Activated T-cell treated with anti-CD3 and anti-CD28 coated beads, Interleukin-2, amount 50 U/mL, for 48 hours (primary cell): ENCODE results near the gene RNF126.
"Not testable (repeated sequence)": the region's sequence is repeated elsewhere in the genome, so short reads cannot be mapped to it uniquely, and the experiment has no call there.

ENCODE experiments used
- DNase-seq, 2 experiments: peaks; one replicate each; pipeline ENCODE4 v3.0.0-alpha.2; 2020

RNF126 gene

GRCh38 chr19:645912-646778 is 16.9 kb downstream of the RNF126 start:
- DNase-seq = no peak

DNA sequence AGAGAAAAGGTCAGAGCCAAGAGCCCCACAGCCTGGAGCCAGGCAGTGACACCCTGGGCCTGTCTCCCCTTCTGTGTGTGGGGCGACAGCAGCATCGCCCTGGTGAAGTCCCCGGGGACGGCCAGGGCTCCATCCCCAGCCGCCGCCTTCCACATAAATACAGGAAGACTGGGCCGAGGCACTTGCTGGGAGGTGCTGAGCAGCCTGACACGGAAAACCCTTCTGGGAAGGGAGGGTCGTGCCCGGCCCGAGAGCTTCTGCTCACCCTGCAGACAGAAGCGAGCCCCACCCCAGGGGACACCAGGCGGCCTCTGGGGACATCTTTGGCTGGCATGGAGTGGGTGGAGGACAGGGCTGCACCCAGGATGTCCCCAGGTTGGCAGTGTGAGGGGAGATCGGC is 18.2 kb downstream of the RNF126 start:
- DNase-seq = no peak

DNA sequence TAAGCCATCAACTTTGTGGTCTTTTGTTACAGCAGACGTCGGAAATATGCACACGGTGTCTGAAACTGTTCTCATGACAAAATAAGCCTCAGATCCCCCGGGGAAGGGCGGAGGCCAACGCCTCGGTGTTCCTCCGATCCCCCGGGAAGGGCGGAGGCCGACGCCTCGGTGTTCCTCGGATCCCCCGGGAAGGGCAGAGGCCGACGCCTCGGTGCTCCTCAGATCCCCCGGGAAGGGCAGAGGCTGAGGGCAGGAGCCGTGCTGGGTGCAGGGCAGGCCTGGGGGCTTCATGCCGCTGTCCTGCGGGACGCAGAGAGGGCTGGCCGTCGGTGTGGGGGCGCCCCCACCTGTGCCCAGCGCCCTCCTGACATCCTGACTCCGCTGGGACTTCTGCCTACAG is 18.7 kb downstream of the RNF126 start:
- no peak for DNase-seq

GRCh38 chr19:643736-644135 is 19.3 kb downstream of the RNF126 start:
- DNase-seq = no peak

- DNase-seq = no peak
Measured at GRCh38 chr19:642767-643727, 20.0 kb downstream of the RNF126 start.

DNA sequence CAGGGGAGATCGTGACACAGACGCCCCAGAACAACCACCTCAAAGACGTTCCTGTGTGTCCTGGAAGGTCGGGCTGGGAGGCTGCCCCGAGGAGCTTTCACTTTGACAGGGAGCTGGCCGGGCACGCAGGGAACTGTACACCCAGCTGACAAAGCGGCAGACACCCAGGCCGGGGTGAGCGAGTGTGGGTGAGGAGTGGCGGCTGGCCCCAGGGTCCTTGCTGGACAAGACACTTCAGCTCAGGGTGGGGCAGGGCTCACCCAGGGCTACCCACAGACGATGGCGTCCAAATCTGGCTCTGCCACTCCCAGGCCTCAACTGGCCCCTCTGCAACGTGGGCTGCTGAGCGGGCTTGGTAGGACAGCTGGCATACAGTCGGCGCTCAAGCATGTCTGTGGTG is 21.3 kb downstream of the RNF126 start:
- no peak for DNase-seq

- no peak for DNase-seq
Measured at GRCh38 chr19:640606-641189, 22.3 kb downstream of the RNF126 start.

DNA sequence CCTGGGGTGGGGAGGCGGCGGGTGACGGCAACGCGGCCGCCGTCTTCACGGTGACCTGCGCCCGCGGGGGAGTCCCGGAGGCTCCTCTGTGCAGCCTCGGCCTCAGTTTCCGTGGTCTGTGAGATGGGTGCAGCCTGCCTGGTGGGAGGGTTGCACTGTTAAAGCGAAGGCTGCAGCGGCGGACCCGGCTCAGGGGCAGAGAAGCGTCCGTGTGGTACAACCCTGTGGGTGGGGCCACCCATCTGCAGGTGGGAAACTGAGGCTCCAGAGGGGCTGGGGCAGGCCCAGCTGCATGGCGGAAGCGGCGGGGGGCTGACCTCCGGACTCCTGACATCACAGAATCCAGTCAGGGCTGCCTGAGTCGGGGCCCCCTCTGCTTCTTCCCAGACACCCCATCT is 22.9 kb downstream of the RNF126 start:
- DNase-seq = no peak

DNA sequence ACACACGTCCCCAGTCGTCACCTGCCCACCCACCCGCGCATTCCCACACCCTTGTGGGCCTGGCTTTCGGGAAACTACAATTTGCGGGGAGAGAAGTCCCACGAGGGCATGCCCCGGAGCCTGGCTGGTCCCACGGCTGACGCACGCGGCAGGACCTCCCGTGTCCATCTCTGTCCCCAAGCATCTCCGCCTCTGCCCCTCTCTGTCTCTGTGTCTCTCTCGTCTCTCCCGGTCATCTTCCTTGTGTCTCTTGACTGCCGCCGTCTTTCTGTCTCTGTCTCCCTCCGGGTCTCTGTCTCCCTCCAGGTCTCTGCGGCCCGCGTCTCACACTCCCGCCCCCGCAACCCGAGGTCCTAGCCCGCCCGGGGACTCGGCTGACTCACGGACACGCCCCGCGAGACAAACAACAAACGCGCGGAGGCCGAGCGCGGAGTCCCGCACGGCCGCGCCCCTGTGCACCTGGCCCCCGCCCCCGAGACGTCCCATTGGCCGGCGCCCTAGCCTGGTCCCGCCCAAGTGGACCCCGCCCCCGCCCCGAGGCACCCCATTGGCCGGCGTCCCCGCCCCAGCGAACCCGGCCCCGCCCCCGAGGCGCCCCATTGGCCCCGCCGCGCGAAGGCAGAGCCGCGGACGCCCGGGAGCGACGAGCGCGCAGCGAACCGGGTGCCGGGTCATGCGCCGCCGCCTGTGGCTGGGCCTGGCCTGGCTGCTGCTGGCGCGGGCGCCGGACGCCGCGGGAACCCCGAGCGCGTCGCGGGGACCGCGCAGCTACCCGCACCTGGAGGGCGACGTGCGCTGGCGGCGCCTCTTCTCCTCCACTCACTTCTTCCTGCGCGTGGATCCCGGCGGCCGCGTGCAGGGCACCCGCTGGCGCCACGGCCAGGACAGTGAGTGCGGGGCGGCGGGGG is 23.5 kb downstream of the RNF126 start, which contains the start of gene FGF22:
Gene FGF22, plus strand, starts transcription at position 627 of the 908 bp plus-strand sequence. Its CDS starts 47 bp downstream, at position 674.
- DNase-seq = peak; percentile 98

GRCh38 chr19:638906-639252 is 24.1 kb downstream of the RNF126 start:
- no peak for DNase-seq

DNA sequence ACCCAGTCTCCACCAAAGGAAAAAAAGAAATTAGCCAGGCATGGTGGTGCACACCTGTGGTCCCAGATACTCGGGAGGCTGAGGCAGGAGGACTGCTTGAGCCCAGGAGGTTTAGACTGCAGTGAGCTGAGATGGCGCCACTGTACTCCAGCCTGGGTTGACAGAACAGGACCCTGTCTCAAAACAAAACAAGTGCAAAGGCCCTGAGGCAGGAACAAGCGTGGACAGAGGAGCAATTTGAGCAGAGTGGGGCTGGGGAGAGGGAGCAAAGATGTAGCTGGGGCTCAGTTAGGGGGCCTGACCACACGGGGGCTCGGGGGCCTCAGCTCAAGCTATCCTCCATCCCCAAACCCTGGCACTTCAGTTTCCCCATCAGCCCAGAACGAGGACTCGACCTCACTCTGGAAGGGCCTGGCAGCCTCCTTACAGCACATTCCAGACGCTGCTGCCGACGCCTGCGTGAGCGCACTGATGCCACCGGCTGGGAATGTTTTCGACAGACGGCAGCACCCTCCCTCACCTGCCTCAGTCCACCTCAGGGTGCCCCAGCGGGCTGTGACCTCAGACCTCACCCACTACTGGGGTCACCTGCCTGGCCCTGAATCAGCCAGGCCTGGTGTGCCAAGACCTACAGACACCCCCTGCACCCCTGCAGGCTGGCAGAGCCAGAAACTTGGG is 27.9 kb downstream of the RNF126 start:
- DNase-seq = no peak

- DNase-seq = no peak
Measured at GRCh38 chr19:633786-634639, 29.0 kb downstream of the RNF126 start.

DNA sequence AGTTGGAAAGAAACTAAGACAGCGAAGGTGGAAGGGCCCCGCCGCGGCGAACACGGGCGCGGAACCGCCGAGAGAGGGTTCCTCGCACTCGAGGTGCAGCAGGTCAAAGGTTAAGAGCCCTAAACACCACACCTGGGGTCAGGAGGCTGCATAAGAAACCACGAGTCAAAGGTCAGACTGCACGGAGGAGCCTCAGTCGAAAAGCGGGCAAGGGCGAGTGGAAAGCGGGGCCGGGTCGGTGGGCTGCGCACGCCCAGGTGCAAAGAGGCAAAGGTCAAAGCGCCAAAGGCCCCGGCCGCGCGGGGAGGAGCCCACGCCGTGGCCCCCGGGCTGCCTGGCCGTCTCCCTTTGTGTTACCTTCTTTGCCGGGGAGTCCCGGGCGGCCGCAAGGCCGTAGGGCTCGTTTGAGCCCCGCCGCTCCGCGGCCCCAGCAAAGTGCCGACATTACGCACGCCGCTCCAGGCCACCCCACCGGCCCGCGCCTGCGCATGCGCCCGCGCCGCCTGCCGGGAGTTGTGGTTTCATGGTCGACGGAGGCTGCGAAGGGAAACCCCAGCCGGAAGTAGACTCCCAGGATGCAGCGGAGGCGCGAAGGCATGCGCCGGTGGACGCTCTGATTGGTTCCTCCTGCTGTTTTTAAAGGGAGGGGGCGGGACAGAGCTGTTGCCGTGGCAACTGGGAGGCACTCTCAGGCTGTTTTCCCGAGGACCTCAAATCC is 29.8 kb downstream of the RNF126 start, which contains the start of gene POLRMT:
Gene POLRMT, minus strand, starts transcription at position 470 of the 718 bp plus-strand sequence. Its CDS starts 25 bp downstream, at position 445.
- DNase-seq = peak; percentile 95 to 96

DNA sequence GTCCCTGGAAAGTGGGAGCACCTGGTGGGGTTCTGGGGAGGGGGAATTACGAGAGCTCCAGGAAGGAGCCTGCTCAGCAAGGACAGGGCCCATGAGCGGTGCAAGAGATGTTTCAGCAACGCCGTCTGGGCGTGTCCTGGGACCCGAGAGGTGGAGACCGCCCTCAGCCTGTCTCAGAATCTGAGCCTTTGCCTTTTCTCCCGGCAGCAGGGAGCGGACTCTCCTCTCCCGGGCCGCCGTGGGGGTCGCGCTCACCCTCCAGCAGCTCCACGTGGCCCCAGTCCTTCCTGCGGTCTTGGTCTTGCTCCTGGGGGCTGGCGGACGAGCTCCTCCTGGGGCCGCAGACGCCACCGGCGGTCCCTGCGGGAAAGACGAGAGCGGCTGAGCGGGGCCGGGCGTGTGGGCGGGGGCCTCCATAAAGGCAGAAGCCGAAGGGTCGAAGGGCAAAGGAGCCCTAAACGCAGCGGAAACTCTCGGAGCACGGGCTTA is 30.4 kb downstream of the RNF126 start:
- DNase-seq = peak; percentile 79

GRCh38 chr19:629961-630714 is 32.9 kb downstream of the RNF126 start:
- no peak for DNase-seq

DNA sequence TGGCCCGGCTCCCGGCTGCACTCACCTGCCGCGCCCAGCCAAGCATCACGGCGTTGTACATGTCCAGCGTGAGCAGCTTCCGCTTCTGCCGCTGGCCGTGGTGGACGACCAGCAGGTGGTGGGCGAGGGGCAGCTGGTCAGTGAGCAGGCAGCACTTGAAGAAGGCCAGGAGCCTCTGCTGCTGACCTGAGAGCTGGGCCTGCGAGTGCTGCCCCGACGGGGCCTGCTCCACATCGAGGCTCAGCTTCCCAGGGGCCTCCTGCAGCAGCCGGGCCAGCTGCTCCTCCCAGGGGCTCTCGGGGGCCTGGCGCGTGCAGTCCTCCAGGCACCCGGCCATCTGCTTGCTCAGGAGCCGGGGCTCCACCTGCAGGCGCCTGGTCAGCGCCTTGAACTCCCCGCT is 33.5 kb downstream of the RNF126 start:
- not testable (repeated sequence) for DNase-seq

GRCh38 chr19:628168-628567 is 34.8 kb downstream of the RNF126 start:
- DNase-seq = no peak

DNA sequence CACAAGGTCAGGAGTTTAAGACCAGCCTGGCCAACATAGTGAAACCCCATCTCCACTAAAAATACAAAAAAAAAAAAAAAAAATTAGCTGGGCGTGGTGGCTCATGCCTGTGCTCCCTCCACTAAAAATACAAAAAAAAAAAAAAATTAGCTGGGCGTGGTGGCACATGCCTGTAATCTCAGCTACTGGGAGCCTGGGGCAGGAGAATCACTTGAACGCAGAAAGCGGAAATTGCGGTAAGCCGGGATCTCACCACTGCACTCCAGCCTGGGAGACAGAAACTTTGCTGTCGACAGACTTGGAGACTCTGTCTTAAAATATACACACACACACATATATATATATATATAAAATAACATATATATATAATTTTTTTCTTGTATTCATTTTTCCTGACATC is 36.4 kb downstream of the RNF126 start:
- DNase-seq = not testable (repeated sequence)

DNA sequence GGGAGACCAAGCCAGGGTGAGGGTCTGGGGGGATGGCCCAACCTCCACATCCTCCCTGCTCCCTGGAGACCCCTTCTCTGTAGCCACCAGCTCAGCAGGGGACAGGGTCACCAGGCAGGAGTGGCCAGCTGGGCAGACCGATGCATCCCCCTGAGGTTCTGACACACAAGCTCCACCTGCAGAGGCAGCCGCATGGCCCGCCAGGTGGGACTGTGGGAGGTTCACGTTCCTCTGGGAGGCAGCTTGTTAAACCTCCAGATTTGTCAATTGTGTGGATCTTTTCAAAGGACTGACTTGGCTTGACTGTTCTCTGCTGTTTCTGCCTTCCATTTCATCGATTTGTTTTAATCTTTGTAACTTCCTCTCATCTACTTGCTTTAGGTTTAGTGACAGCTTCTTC is 37.8 kb downstream of the RNF126 start:
- DNase-seq = no peak
